ENCODE results near the gene SMIM10.
"Not testable (repeated sequence)": the region's sequence is repeated elsewhere in the genome, so short reads cannot be mapped to it uniquely, and the experiment has no call there.

Gene SMIM10

DNA sequence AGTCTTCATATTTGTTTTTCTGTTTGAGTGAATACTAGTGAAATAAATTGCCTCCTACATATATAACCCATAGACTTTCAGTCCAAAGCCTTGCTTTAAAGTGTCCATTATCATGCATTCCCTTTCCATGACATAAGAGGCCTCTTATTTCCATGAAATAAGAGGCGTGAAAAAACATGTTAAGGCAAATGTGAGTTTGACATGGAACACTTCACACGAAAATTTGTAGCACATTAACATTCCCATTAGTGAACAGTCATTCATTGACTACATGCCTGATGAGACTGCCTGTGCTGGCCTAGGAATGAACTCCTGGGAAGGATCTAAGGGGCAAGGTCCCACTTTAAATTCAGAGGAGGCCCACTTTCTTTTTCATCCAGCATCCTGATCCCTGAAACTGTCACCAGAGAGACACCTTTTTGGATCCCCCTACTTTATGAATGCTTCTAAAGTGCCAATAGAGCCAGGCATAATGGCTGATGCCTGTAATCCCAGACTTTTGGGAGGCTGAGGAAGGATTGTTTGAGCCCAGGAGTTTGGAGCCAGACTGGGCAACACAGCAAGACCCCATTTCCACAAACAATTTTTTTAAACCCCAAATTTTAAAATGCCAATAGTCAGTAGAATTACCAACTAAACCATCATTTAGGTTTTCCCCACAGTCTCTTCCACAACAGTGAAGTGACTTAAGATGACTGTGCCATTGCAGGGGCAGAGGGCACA is 24.9 kb downstream of the SMIM10 start:
- FAIRE-seq = no peak

DNA sequence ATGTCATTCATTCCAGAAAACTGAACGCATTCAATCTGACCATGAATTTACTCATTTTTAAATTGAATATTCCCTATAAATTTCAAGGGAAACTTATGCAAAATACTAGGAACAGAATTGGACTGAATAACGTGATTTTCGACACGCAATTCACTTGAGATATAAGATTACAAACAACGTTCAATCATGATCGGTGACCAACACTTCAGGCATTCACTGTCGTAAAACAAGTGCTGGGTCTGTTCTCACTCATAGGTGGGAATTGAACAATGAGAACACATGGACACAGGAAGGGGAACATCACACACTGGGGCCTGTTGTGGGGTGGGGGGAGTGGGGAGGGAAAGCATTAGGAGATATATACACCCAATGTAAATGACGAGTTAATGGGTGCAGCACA is 29.1 kb downstream of the SMIM10 start:
- not testable (repeated sequence) for FAIRE-seq

DNA sequence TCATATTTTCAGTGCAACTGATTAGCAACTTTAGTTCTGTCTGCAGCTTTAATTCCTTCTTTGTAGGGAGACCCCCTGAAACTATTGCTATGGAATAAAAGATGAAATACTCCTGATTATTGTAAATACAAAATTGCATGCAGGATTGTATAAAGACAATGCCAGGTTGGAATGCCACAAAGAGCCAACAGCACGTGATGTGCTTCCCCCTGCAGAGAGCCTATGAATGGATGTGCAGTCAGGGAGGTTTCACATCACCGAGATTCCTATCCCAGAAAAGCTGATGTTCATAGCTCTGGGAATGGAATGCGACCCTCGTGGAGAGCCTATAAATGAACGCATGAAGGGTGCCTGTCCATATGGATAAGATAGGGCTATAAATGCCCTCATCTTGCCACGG is 33.0 kb downstream of the SMIM10 start:
- not testable (repeated sequence) for FAIRE-seq

DNA sequence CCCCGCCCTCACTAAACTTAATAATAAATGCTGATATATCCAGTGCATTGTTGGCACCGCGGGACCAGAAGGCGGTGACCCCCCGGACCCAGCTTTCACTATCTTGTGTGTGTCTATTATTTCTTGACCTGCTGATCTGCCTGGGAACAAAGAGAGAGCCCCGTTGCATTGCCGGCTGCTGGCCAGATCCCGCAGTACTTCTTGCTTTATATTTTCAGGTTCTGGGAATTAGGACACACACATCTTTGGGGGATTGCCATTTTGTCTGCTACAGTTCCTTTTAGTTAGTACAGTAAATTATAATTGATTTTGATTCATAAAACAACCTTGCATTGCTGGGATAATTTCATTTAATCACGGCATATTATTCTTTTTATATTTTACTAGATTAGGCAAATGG is 33.7 kb downstream of the SMIM10 start:
- FAIRE-seq = no peak

DNA sequence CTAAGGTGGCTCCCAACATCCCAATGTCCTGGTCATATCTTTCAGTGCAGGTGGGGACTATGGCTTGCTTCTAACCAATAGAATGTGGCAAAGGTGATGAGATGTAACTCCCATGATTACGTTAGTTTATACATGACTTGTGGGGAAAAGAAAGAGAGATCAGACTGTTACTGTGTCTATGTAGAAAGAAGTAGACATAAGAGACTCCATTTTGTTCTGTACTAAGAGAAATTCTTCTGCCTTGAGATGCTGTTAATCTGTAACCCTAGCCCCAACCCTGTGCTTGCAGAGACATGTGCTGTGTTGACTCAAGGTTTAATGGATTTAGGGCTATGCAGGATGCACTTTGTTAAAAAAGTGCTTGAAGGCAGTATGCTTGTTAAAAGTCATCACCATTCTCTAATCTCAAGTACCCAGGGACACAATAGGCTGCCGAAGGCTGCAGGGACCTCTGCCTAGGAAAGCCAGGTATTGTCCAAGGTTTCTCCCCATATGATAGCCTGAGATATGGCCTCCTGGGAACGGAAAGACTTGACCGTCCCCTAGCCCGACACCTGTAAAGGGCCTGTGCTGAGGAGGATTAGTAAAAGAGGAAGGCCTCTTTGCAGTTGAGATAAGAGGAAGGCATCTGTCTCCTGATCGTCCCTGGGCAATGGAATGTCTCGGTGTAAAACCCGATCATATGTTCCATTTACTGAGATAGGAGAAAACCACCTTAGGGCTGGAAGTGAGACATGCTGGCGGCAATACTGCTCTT is 39.6 kb downstream of the SMIM10 start:
- FAIRE-seq = not testable (repeated sequence)

DNA sequence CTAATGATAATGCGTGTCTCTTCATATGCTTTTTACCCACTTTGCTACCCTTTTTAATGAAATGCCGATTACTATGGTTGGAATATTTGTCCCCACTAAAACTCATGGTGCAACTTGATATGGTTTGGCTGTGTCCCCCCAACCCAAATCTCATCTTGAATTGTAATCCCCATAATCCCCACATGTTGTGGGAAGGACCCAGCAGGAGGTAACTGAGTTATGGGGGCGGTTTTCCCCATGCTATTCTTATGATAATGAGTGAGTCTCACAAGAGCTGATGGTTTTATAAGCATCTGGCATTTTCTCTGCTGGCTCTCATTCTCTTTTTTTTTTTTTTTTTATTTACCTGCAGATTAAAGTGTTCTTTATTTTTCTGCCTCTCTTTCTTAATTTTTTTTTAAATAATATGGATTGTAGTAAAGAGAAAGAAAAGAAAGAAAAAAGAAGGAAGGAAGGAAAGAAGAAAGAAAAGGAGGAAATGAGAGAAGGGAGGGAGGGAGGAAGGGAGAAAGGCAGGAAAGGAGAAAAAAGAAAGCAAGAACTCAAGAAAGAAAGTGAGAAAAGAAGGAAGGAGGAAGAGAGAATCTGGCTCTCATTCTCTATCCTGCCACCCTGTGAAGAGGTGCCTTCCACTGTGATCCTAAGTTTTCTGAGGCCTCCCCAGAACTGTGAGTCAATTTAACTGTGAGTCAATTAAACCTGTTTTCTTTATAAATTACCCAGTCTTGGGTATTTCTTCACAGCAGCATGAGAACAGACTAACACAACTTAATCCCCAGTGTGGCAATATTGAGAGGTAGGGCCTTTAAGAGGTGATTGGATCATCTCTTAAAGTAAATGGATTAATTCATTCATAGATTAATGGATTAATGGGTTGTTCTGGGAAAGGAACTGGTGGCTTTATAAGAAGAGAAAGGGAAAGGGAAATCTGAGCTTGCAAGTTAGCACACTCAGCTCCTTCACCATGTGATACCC is 50.6 kb downstream of the SMIM10 start:
- FAIRE-seq = not testable (repeated sequence)
